Measurements from ENCODE around the gene RIN1. TPM values are rescaled to one million over a fixed set of nuclear protein-coding genes. Genes with fewer than 3 reads are reported as not detected.

RIN1 gene
- total RNA-seq, 1 donor from 2014 or later: 3.8 TPM

DNA sequence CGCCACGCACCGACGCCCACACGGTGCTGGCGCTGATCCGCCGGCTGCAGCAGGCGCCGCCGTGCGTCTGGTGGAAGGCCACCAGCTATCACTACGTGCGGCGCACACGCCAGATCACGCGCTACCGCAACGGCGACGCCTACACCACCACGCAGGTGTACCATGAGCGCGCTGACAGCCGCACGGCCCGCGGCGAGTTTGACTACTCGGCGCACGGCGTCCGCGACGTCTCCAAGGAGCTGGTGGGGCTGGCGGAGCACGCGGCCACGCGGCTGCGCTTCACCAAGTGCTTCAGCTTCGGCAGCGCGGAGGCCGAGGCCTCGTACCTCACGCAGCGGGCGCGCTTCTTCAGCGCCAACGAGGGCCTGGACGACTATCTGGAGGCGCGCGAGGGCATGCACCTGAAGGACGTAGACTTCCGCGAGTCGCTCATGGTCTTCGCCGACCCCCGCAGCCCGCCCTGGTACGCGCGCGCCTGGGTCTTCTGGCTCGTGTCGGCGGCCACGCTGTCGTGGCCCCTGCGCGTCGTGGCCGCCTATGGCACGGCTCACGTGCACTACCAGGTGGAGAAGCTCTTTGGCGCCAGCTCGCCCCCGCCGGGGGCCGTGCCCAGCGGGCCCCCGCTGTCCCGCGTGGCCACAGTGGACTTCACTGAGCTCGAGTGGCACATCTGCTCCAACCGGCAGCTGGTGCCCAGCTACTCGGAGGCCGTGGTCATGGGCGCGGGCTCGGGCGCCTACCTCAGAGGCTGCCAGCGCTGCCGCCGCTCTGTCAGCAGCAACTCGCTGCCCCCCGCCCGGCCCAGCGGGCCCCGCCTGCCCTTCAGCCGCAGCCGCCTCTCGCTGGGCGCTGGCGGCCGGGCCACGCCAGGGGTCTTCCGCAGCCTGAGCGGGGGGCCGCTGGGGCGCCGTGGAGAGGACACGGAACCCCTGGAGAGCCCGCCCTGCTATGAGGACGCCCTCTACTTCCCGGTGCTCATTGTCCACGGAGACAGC lies 41.3 kb downstream of the RIN1 start:
- TF ChIP-seq, protein P1, sequence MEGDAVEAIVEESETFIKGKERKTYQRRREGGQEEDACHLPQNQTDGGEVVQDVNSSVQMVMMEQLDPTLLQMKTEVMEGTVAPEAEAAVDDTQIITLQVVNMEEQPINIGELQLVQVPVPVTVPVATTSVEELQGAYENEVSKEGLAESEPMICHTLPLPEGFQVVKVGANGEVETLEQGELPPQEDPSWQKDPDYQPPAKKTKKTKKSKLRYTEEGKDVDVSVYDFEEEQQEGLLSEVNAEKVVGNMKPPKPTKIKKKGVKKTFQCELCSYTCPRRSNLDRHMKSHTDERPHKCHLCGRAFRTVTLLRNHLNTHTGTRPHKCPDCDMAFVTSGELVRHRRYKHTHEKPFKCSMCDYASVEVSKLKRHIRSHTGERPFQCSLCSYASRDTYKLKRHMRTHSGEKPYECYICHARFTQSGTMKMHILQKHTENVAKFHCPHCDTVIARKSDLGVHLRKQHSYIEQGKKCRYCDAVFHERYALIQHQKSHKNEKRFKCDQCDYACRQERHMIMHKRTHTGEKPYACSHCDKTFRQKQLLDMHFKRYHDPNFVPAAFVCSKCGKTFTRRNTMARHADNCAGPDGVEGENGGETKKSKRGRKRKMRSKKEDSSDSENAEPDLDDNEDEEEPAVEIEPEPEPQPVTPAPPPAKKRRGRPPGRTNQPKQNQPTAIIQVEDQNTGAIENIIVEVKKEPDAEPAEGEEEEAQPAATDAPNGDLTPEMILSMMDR (IDR thresholded peaks at IDR 0.05; ENCODE audit: insufficient read depth, low read length, poor library complexity, severe bottlenecking): no peak
- Histone ChIP-seq H3K4me3 (ENCODE audit: low read depth, low read length) (no peak overlapping the region), H3K27me3 (ENCODE audit: control insufficient read depth, insufficient read depth, low read length) (peaks cover 36% of the 10 kb centered on the region), H3K36me3 (ENCODE audit: control insufficient read depth, insufficient read depth, low read length) (no peaks in the 10 kb centered on the region)
- no peak for DNase-seq (ENCODE audit: low read depth)

GRCh38 chr11:66293777-66294625 lies 42.2 kb downstream of the RIN1 start:
- H3K36me3 ChIP-seq (ENCODE audit: control insufficient read depth, insufficient read depth, low read length): no peaks in the 10 kb centered on the region
- no peak for DNase-seq (ENCODE audit: low read depth)
- TF ChIP-seq, protein P1 (IDR thresholded peaks at IDR 0.05; ENCODE audit: insufficient read depth, low read length, poor library complexity, severe bottlenecking): no peak
- H3K27me3 ChIP-seq (ENCODE audit: control insufficient read depth, insufficient read depth, low read length): peaks cover 36% of the 10 kb centered on the region
- H3K4me3 ChIP-seq (ENCODE audit: low read depth, low read length): no peak overlapping the region

DNA sequence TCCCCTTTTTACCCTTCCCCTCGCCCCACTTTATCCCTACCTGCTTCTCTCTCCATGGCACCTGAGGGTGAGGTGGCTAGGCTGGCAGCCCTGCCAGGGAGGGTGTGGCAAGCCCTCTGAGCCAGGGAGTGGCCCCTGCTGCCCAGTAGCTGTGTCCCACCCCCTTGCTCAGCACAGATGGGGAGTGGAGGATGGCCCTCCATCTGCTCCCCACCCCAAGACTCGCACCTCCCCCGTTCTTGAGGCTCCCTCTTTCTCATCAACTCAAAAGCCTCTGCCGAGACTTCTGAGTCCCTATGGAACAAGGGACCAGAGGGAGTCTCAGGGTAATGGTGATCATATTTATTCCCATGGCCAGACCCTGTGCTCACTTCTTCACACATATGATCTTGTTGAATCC lies 42.9 kb downstream of the RIN1 start:
- no peaks in the 10 kb centered on the region for H3K36me3 ChIP-seq (ENCODE audit: control insufficient read depth, insufficient read depth, low read length)
- TF ChIP-seq, protein P1 (IDR thresholded peaks at IDR 0.05; ENCODE audit: insufficient read depth, low read length, poor library complexity, severe bottlenecking): no peak
- no peak for DNase-seq (ENCODE audit: low read depth)
- no peak overlapping the region for H3K4me3 ChIP-seq (ENCODE audit: low read depth, low read length)
- peaks cover 36% of the 10 kb centered on the region for H3K27me3 ChIP-seq (ENCODE audit: control insufficient read depth, insufficient read depth, low read length)

DNA sequence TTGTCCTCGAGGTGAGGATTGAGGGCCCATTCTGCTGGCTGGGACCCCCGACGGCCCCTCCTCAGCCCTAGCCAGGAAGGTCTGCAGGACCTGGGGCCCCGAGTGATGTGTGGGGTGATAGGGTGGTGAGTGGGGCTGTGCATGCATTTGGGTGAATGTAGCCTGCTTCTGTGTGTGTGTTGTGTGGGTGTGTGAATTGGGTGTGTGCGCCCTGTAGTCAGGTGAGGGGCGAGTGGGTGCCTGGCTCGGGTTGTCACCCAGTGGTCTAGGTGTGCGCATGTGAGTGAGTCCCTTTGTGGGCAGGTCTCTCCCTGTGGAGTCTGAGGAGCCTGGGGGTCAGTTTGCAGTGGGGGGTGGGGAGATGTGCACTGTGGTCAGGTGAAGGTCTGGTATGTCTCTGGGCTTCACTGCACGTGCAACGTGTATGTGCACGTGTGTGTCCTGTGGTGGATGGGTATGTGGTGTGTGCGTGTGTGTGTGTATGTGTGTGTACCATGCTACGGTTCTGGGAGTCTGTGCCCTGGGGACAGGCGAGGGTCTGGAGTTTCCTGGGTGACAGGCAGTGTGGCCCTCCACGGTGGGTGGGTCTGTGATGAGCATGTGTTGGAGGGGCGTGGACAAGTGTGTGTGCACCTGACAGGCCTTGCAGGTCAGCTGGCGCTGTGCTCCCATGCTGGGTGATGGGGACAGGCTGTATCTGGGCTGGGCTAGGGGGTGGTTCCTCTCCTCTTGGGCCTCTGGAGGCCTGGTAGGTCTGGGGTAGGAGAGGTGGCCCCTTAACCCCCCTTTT lies 43.5 kb downstream of the RIN1 start:
- peaks cover 36% of the 10 kb centered on the region for H3K27me3 ChIP-seq (ENCODE audit: control insufficient read depth, insufficient read depth, low read length)
- H3K4me3 ChIP-seq (ENCODE audit: low read depth, low read length): peak overlapping the region; percentile 42
- TF ChIP-seq, protein P1 (IDR thresholded peaks at IDR 0.05; ENCODE audit: insufficient read depth, low read length, poor library complexity, severe bottlenecking): no peak
- DNase-seq (ENCODE audit: low read depth): no peak
- no peaks in the 10 kb centered on the region for H3K36me3 ChIP-seq (ENCODE audit: control insufficient read depth, insufficient read depth, low read length)

DNA sequence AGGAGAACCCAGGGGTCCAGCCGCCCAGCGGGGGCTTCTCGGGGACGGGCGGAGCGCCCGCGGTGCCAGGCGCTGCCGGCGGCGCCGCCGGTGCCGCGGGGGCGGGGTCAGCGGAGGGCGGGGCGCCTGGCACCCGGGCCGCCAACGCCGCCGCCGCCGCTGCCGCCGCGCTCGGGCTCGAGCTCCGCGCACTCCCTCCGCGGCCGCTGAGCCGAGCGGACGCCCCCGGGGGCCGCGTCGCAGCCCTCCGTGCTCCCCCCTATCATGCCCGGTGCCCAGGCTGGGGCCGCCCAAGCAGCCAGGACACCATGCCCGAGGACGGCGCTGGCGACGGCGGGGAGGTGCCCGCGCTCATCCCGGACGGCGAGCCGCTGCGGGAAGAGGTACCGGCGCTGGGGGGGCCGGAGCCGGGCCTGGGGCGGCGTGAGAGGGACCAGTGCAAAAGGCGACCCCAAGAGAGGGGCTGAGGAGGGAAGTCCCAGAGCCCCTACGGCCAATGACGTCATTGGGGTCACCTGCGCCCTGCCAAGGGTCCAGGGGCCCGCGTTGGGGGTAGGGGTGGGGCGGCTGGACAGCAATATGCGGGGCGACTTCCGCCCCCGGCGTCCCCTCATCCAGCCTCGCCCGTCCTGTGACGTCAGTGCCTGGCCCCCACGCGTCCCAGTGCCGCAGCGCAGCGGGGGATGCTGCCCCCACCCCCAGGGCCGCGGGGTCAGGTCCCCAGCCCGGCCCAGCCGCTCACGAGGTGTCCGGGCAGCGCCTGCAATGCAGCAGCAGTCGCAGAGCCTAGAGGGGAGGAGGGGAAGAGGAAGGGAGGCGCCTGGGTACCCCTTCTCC lies 44.3 kb downstream of the RIN1 start, which contains the start of gene TMEM151A:
TMEM151A (plus strand) TSS at position 189 of the 837 bp plus-strand sequence; CDS start at position 309, 120 bp downstream.
- H3K27me3 ChIP-seq (ENCODE audit: control insufficient read depth, insufficient read depth, low read length): peaks cover 34% of the 10 kb centered on the region
- peak within 1 kb of the TSS; percentile 42 for H3K4me3 ChIP-seq (ENCODE audit: low read depth, low read length)
- TF ChIP-seq, protein P1 (IDR thresholded peaks at IDR 0.05; ENCODE audit: insufficient read depth, low read length, poor library complexity, severe bottlenecking): no peak
- no peak for DNase-seq (ENCODE audit: low read depth)
- no peaks in the 10 kb centered on the region for H3K36me3 ChIP-seq (ENCODE audit: control insufficient read depth, insufficient read depth, low read length)
